Neural cell (in vitro differentiated cells): ENCODE data around the gene CDK4.

Source experiments
- CTCF ChIP-seq: fragments of 450-650 bp; IDR thresholded peaks from 2 replicates; pipeline ENCODE4 v1.5.1; 2014; ENCODE audit warnings: antibody characterized with exemption, mild to moderate bottlenecking, moderate library complexity; ENCODE audit not compliant: poor library complexity, severe bottlenecking
- EP300 ChIP-seq: fragments of 450-650 bp; conservative IDR thresholded peaks from 2 replicates; pipeline ENCODE4 v1.6.1; 2014; ENCODE audit warnings: antibody characterized with exemption, mild to moderate bottlenecking, moderate library complexity; ENCODE audit not compliant: poor library complexity, severe bottlenecking
- EZH2 ChIP-seq: fragments of 200-600, 300-800 bp; shearing (Covaris generic), sonication (generic); IDR thresholded peaks from 2 replicates; pipeline ENCODE4 v1.6.1; 2014; ENCODE audit warnings: antibody characterized with exemption, low read length, borderline replicate concordance, mild to moderate bottlenecking; ENCODE audit not compliant: insufficient read depth, poor library complexity, severe bottlenecking
- POLR2AphosphoS5 ChIP-seq: IDR thresholded peaks from 2 replicates; pipeline ENCODE4 v1.6.1; 2012
- RAD21 ChIP-seq: fragments of 450-650 bp; conservative IDR thresholded peaks from 2 replicates; pipeline ENCODE4 v1.6.1; 2014; ENCODE audit warnings: antibody characterized with exemption, mild to moderate bottlenecking, moderate library complexity
- SMC3 ChIP-seq: fragments of 450-650 bp; conservative IDR thresholded peaks from 2 replicates; pipeline ENCODE4 v1.6.1; 2014; ENCODE audit warnings: antibody characterized with exemption, mild to moderate bottlenecking, moderate library complexity; ENCODE audit not compliant: poor library complexity

DNA sequence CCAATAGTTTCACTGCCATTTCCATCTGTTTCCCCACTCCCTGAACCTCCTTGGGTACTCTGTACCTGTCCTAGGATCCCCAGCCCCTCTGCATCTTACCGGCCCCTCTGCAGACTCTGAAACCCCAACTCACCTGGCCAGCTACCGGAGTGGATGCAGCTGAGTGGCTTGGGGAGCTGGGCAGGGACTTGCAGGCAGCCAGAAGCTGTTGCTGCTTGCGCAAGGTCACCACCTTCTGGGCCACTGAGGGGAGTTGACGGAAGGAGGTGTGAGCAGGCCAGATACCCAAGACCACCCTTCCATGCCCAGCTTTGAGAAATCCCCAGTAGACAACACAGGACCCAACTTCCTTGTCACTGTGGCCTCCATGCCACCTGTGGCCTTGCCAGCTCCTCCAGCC is 19.8 kb downstream of the CDK4 start:
- TF ChIP-seq CTCF: no peak
- TF ChIP-seq SMC3: no peak
- no peak for TF ChIP-seq EZH2
- no peak for TF ChIP-seq POLR2AphosphoS5
- TF ChIP-seq EP300: no peak
- TF ChIP-seq RAD21: no peak
